ENCODE measurements around the gene FSTL5. TPM values are rescaled to one million over a fixed set of nuclear protein-coding genes. Genes with fewer than 3 reads are reported as not detected.

Gene FSTL5
- total RNA-seq, 1 experiment from 2014 or later, result not detected

- Mint-ChIP-seq H3K27ac (no peak overlapping the region), H3K36me3 (ENCODE audit: insufficient read depth in 1 of 3, low read depth in 3 of 3) (no peaks in the 10 kb centered on the region), H3K27me3 (ENCODE audit: low read depth) (no peaks in the 10 kb centered on the region), H3K4me3 (no peak overlapping the region), H3K4me1 (peaks cover 0 to 4% of the 10 kb centered on the region in 2 experiments; a peak in 2 of 4 replicates), H3K9me3 (no peaks in the 10 kb centered on the region)
- no peaks in the 10 kb centered on the region for H3K27me3 ChIP-seq (ENCODE audit: insufficient read depth, low read length)
- H3K23ac ChIP-seq (ENCODE audit: insufficient read length, low read depth, low read length), result no peak overlapping the region
- no peak overlapping the region for H2AK5ac ChIP-seq (ENCODE audit: insufficient read length, low read length)
- no peak overlapping the region for H4K8ac ChIP-seq (replicated peaks; ENCODE audit: insufficient read length, low read depth, low read length)
- H3K14ac ChIP-seq (ENCODE audit: insufficient read depth, low read length), result no peak overlapping the region
- H2BK12ac ChIP-seq (ENCODE audit: insufficient read length, low read depth, low read length), result no peak overlapping the region
- H2BK15ac ChIP-seq (ENCODE audit: low read depth, low read length), result no peak overlapping the region
- no peaks in the 10 kb centered on the region for H3K4me1 ChIP-seq (ENCODE audit: insufficient read depth, low read length)
- H3K18ac ChIP-seq (ENCODE audit: insufficient read length, low read depth, low read length), result no peak overlapping the region
- H3K79me2 ChIP-seq (ENCODE audit: insufficient read depth, low read length), result no peaks in the 10 kb centered on the region
- no CpG with 5 or more reads among the region's 4 CpGs for WGBS (ENCODE audit: extremely low coverage, insufficient read length, low lambda C conversion rate)
- H3K4ac ChIP-seq (ENCODE audit: low read depth, low read length), result no peak overlapping the region
- no peak overlapping the region for H3K9ac ChIP-seq (ENCODE audit: extremely low read depth, insufficient read length, low read length)
- no peaks in the 10 kb centered on the region for H3K79me1 ChIP-seq (ENCODE audit: insufficient read depth, low read depth, low read length, poor library complexity, severe bottlenecking)
- no peaks in the 10 kb centered on the region for H3K9me3 ChIP-seq (ENCODE audit: control insufficient read depth, low read depth, low read length)
- H2BK120ac ChIP-seq (ENCODE audit: low read depth, low read length, poor library complexity, severe bottlenecking), result no peak overlapping the region
- no peak overlapping the region for H3T11ph ChIP-seq (ENCODE audit: low read length)
- H2BK20ac ChIP-seq (ENCODE audit: low read depth, low read length, poor library complexity, severe bottlenecking), result no peak overlapping the region
- no peaks in the 10 kb centered on the region for H3K23me2 ChIP-seq (ENCODE audit: insufficient read length, low read depth, low read length, poor library complexity, severe bottlenecking)
- H4K91ac ChIP-seq (ENCODE audit: insufficient read length, low read depth, low read length), result no peak overlapping the region
- H3K27ac ChIP-seq (ENCODE audit: insufficient read length, low read depth, low read length), result no peak overlapping the region
- H3K56ac ChIP-seq (ENCODE audit: insufficient read length, low read depth, low read length), result no peak overlapping the region
- H2AFZ ChIP-seq (ENCODE audit: low read length), result no peak overlapping the region
- no peak overlapping the region for H4K5ac ChIP-seq (ENCODE audit: insufficient read length, low read depth, low read length)
- no peak overlapping the region for H2BK5ac ChIP-seq (ENCODE audit: insufficient read length, low read length)
- no peak overlapping the region for H3K4me2 ChIP-seq (ENCODE audit: insufficient read depth, insufficient read length, low read length)
- TF ChIP-seq CTCF (conservative IDR thresholded peaks at IDR 0.05), result no peak
- no peaks in the 10 kb centered on the region for H4K20me1 ChIP-seq (ENCODE audit: control insufficient read depth, insufficient read depth, insufficient read length)
- no peak for DNase-seq
Measured at GRCh38 chr4:161883157-161883556, 280.6 kb downstream of the FSTL5 start.

Data from H9 (cell line).